ENCODE data around the gene NGF. TPM values are rescaled to one million over a fixed set of nuclear protein-coding genes. Genes with fewer than 3 reads are reported as not detected.

The NGF gene
- total and polyA plus RNA-seq, 9 of the 15 experiments (the other 6 are each of a cell fraction or from before 2014, with no cell fraction given), result not detected

- H3K9me1 ChIP-seq (ENCODE audit: control insufficient read depth, insufficient read depth, low read length), result no peaks in the 10 kb centered on the region
- H3K4me1 ChIP-seq (replicated peaks in 1 of 2; ENCODE audit: control insufficient read depth in 2 of 2, insufficient read depth in 2 of 2, low read length in 2 of 2), result no peaks in the 10 kb centered on the region
- no peaks in the 10 kb centered on the region; the same call in 1 of the 2 replicates for H3K9me3 ChIP-seq (replicated peaks; ENCODE audit: control insufficient read depth, insufficient read depth, low read depth, low read length)
- ChIA-PET POLR2A (no interaction called here), CTCF (ENCODE audit: low intra/inter-chr PET ratio) (no interaction called here)
- H3K27ac ChIP-seq (ENCODE audit: extremely low read depth, low read depth, low read length), result no peak overlapping the region
- no peaks in the 10 kb centered on the region for H4K20me1 ChIP-seq (replicated peaks; ENCODE audit: control insufficient read depth, insufficient read depth, low read length)
- no peak overlapping the region for H3K4me3 ChIP-seq
- no peaks in the 10 kb centered on the region for H3K27me3 ChIP-seq (ENCODE audit: control insufficient read depth in 2 of 2, insufficient read depth in 2 of 2, low read length in 2 of 2)
- no peak overlapping the region for H2AFZ ChIP-seq (ENCODE audit: low read depth, low read length)
- no peak overlapping the region for H3K9ac ChIP-seq (ENCODE audit: insufficient read depth in 1 of 2, low read depth in 2 of 2, low read length in 2 of 2)
- ATAC-seq (no peak), FAIRE-seq (no peak), DNase-seq (ENCODE audit: extremely low read depth in 1 of 4, low spot score in 3 of 4) (no peak)
- no peak overlapping the region for H3K4me2 ChIP-seq (ENCODE audit: insufficient read depth, low read length)
- no peak for TF ChIP-seq HMG20B (CRISPR knock-in tag; IDR thresholded peaks at IDR 0.05)
- TF ChIP-seq RBM25 (IDR thresholded peaks at IDR 0.05; ENCODE audit: low read depth, low read length, severe bottlenecking), result no peak
- TF ChIP-seq ZSCAN32 (CRISPR knock-in tag; IDR thresholded peaks at IDR 0.05), result no peak
- TF ChIP-seq FOXA3 (CRISPR knock-in tag; conservative IDR thresholded peaks at IDR 0.05 in 1 of 2, IDR thresholded peaks at IDR 0.05 in 1 of 2), result no peak
- no peak for TF ChIP-seq CAMTA2 (CRISPR knock-in tag; conservative IDR thresholded peaks at IDR 0.05)
- no peak for TF ChIP-seq CBFA2T2 (conservative IDR thresholded peaks at IDR 0.05)
- TF ChIP-seq ZNF445 (CRISPR knock-in tag; IDR thresholded peaks at IDR 0.05; ENCODE audit: low read depth), result no peak
- TF ChIP-seq ADNP (tag; IDR thresholded peaks at IDR 0.05), result no peak
- no peak for TF ChIP-seq ZNF449 (CRISPR knock-in tag; IDR thresholded peaks at IDR 0.05)
- TF ChIP-seq THRAP3 (IDR thresholded peaks at IDR 0.05; ENCODE audit: borderline replicate concordance), result no peak
- TF ChIP-seq, protein P1, sequence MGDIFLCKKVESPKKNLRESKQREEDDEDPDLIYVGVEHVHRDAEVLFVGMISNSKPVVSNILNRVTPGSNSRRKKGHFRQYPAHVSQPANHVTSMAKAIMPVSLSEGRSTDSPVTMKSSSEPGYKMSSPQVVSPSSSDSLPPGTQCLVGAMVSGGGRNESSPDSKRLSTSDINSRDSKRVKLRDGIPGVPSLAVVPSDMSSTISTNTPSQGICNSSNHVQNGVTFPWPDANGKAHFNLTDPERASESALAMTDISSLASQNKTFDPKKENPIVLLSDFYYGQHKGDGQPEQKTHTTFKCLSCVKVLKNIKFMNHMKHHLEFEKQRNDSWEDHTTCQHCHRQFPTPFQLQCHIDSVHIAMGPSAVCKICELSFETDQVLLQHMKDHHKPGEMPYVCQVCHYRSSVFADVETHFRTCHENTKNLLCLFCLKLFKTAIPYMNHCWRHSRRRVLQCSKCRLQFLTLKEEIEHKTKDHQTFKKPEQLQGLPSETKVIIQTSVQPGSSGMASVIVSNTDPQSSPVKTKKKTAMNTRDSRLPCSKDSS (IDR thresholded peaks at IDR 0.05; ENCODE audit: low read depth, partially characterized antibody), result no peak
- no peaks in the 10 kb centered on the region for H3K36me3 ChIP-seq (ENCODE audit: control insufficient read depth, insufficient read depth, low read length)
- no TSS peak for BruUV-seq (replicated peaks)
- intact Hi-C loops (cut with micrococcal nuclease) (no loop called here), in situ Hi-C loops (cut with MboI) (no loop called here)
- H3K79me2 ChIP-seq (ENCODE audit: control insufficient read depth, insufficient read depth, low read length), result no peaks in the 10 kb centered on the region
- WGBS (ENCODE audit: insufficient coverage, low coverage, missing lambda C conversion rate), result 0% methylated on average over 1 of the region's 1 CpG
These were observed 82.9 kb downstream of the NGF start for GRCh38 chr1:115255154-115255553.
